ENCODE results near the gene WNK2.

WNK2 gene

GRCh38 chr9:93194221-93194625, 10.3 kb downstream of the WNK2 start:
- Histone ChIP-seq H3K27ac (ENCODE audit: poor library complexity, severe bottlenecking) (no peak overlapping the region), H3K36me3 (ENCODE audit: low read depth) (no peaks in the 10 kb centered on the region), H3K4me1 (ENCODE audit: insufficient read depth, poor library complexity, severe bottlenecking) (no peaks in the 10 kb centered on the region), H3K9me3 (ENCODE audit: severe bottlenecking) (no peaks in the 10 kb centered on the region), H3K4me3 (ENCODE audit: severe bottlenecking) (no peak overlapping the region), H3K27me3 (ENCODE audit: insufficient read depth, poor library complexity, severe bottlenecking) (no peaks in the 10 kb centered on the region)
- ATAC-seq (ENCODE audit: low read depth): no peak
- no peak for DNase-seq (ENCODE audit: low spot score)
- TF ChIP-seq CTCF (IDR thresholded peaks at IDR 0.05; ENCODE audit: poor library complexity, severe bottlenecking): no peak

GRCh38 chr9:93194641-93195040, 10.7 kb downstream of the WNK2 start:
- no peaks in the 10 kb centered on the region for H3K9me3 ChIP-seq (ENCODE audit: severe bottlenecking)

GRCh38 chr9:93196096-93197055, 12.4 kb downstream of the WNK2 start:
- Histone ChIP-seq H3K4me3 (ENCODE audit: severe bottlenecking) (no peak overlapping the region), H3K4me1 (ENCODE audit: insufficient read depth, poor library complexity, severe bottlenecking) (no peaks in the 10 kb centered on the region), H3K36me3 (ENCODE audit: low read depth) (no peaks in the 10 kb centered on the region), H3K27me3 (ENCODE audit: insufficient read depth, poor library complexity, severe bottlenecking) (no peaks in the 10 kb centered on the region), H3K9me3 (ENCODE audit: severe bottlenecking) (no peaks in the 10 kb centered on the region), H3K27ac (ENCODE audit: poor library complexity, severe bottlenecking) (no peak overlapping the region)
- ATAC-seq (ENCODE audit: low read depth) (no peak), DNase-seq (ENCODE audit: low spot score) (peak; percentile 28)
- TF ChIP-seq CTCF (IDR thresholded peaks at IDR 0.05; ENCODE audit: poor library complexity, severe bottlenecking): no peak

More at GRCh38 chr9:93194641-93195040, 10.7 kb downstream of the WNK2 start:
- ATAC-seq (ENCODE audit: low read depth) (no peak), DNase-seq (ENCODE audit: low spot score) (no peak)
- no peaks in the 10 kb centered on the region for H3K27me3 ChIP-seq (ENCODE audit: insufficient read depth, poor library complexity, severe bottlenecking)
- no peaks in the 10 kb centered on the region for H3K4me1 ChIP-seq (ENCODE audit: insufficient read depth, poor library complexity, severe bottlenecking)
- no peak for TF ChIP-seq CTCF (IDR thresholded peaks at IDR 0.05; ENCODE audit: poor library complexity, severe bottlenecking)
- no peak overlapping the region for H3K4me3 ChIP-seq (ENCODE audit: severe bottlenecking)
- H3K27ac ChIP-seq (ENCODE audit: poor library complexity, severe bottlenecking): no peak overlapping the region
- H3K36me3 ChIP-seq (ENCODE audit: low read depth): no peaks in the 10 kb centered on the region

- Histone ChIP-seq H3K27me3 (ENCODE audit: insufficient read depth, poor library complexity, severe bottlenecking) (no peaks in the 10 kb centered on the region), H3K4me1 (ENCODE audit: insufficient read depth, poor library complexity, severe bottlenecking) (no peaks in the 10 kb centered on the region), H3K4me3 (ENCODE audit: severe bottlenecking) (no peak overlapping the region), H3K27ac (ENCODE audit: poor library complexity, severe bottlenecking) (no peak overlapping the region), H3K36me3 (ENCODE audit: low read depth) (no peaks in the 10 kb centered on the region), H3K9me3 (ENCODE audit: severe bottlenecking) (no peaks in the 10 kb centered on the region)
- TF ChIP-seq CTCF (IDR thresholded peaks at IDR 0.05; ENCODE audit: poor library complexity, severe bottlenecking): no peak
- DNase-seq (ENCODE audit: low spot score) (peak; percentile 35), ATAC-seq (ENCODE audit: low read depth) (no peak)
These were observed 13.7 kb downstream of the WNK2 start for GRCh38 chr9:93197670-93198069.
